GM18526 (cell line): Measurements from ENCODE around the gene RBM12.

Experiments
- POLR2A ChIP-seq: IDR thresholded peaks from 3 replicates; pipeline ENCODE4 v1.6.1; 2011; ENCODE audit not compliant: insufficient read length; ENCODE audit errors: extremely low read depth

Gene RBM12

DNA sequence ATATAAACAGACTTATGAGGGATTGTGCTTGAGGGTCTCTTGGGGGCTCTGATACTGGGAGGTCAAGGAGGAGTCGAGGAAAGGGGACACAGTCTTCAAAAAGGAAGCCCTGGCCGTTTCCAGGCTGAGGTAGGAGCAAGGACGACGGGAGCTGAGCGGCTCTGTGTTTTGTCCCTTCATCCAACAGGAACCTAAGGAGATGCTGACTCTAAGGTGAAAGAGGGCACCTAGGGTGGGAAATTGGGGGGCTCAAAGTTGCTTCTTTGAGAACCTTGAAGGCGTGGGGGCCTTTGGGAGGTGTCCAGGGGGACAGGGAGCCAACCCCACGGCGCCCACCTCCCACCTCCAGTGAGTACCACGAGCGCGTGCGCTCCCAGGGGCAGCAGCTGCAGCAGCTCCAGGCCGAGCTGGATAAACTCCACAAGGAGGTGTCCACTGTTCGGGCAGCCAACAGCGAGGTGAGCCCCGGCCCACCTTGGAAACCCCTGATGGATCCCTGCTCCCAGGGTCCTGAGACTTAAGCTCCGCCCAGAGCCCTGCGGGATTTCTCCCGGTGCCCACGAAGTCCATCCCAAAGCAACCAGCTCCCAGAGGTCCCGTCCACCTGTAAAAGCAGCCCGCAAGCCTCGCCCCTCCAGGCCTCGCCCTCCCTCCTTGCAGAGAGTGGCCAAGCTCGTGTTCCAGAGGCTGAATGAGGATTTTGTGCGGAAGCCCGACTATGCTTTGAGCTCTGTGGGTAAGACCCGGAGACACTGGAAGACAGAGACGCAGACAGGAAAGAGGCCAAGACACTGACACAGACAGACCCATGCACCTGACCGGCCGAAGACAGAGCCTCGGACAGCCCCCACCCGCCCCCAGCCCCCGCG is 46.2 kb downstream of the RBM12 start:
- TF ChIP-seq POLR2A, result no peak

DNA sequence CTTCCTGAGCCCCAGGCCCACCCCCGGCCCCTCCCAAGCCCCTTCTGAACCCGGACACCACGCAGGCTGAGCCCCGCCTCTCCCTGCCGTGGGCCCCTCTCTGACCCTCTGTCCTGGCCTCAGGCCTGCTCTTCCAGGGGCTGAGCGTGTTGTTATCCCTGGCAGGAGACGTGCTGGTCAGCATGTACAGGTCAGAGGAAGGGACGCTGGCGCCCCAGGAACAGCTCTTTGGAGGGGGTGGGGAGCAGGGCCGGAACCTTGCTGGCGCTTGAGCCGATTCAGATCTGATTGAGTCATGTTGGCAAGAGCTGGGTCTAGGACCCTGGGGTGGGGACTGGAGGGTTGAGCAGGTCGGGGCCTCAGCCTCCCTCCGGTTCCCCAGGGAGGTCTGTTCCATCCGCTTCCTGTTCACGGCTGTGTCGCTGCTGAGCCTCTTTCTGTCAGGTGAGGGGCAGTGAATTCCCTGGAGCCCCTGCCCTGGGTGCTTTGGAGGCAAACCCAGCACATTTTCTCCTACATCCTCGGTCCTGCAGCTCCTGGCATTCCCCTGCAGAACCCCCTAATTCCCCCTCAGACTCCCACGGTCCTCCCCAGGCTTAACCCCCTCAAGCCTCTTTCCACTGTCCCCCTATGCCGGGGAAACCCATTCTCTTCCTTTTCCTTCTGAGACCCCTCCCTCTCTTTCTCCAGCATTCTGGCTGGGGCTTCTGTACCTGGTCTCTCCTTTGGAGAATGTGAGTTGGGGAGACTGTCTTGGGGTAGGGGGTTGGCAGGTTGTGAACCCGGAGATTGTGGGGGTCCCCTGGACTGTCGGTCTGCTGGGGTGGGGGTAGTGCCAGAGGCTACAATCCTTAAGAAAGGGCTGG is 47.1 kb downstream of the RBM12 start:
- peak; percentile 42 for TF ChIP-seq POLR2A

GRCh38 chr20:35616465-35617396 is 48.0 kb downstream of the RBM12 start:
- peak; percentile 25 for TF ChIP-seq POLR2A

DNA sequence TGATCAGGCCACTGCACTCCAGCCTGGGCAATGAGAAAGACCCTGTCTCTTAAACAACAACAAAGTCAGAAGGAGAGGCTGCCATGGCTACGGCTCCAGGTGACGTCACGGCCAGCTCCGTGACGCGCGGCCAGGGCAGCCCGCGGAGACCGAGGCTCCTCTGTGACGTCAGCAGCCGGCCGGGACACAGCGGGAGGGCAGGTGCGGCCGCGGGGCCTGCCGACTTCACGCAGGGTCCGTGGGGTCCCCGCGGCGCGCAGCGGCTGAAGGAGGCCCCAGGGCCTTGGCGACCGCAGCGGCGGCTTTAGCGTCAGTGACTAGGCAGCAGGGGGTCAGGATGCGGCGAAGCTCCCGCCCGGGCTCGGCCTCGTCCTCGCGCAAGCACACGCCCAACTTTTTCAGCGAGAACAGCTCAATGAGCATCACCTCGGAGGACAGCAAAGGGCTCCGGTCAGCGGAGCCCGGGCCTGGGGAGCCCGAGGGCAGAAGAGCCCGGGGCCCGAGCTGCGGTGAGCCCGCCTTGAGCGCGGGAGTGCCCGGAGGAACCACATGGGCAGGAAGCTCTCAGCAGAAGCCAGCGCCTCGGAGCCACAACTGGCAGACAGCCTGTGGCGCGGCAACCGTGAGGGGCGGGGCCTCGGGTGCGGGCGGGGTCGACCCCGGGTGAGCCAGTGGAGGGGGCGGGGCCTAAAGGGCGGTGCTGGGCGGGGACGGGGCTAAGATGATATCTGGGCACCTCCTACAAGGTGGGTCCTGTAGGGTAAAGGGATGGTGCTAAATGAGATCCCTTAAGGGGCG is 48.8 kb downstream of the RBM12 start, which contains the start of gene SPAG4:
Gene SPAG4, plus strand, starts transcription at position 163 of the 798 bp plus-strand sequence. Its CDS starts 175 bp downstream, at position 338.
- peak; percentile 80 for TF ChIP-seq POLR2A

DNA sequence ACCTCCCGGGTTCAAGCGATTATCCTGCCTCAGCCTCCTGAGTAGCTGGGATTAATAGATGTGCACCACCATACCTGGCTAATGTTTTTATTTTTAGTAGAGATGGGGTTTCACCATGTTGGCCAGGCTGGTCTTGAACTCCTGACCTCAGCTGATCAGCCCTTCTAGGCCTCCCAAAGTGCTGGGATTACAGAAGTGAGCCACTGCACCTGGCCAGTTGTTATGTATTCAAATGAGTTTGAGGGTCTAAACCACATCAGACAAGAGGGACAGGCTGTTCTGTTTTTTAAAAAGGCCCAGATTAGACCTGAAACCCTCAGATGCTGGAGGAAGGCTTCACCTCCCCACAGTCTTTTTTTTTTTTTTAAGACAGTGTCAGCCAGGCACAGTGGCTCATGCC is 53.2 kb downstream of the RBM12 start:
- no peak for TF ChIP-seq POLR2A

DNA sequence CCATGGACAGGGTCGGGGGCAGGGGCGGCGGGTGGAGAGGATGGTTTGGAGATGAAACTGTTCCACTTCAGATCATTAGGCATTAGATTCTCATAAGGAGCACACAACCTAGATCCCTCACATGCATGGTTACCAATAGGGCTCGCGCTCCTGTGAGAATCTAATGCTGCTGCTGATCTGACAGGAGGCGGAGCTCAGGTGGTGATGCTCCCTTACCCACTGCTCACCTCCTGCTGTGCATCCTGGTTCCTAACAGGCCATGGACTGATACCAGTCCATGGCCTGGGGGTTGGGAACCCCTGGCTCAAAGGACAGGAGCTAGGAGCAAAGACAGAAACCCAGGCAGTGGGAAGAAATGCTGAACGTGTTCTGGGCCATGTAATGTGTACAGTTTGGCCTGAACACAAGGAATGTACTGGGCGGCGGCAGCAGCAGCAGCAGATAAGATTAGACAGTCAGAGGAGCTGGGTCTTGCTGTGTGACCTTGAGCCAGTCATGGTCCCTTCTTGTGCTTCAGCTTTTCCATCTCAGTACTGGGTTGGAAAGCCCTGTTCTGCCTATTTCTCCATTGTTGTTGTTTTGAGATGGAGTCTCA is 53.8 kb downstream of the RBM12 start:
- TF ChIP-seq POLR2A, result no peak

DNA sequence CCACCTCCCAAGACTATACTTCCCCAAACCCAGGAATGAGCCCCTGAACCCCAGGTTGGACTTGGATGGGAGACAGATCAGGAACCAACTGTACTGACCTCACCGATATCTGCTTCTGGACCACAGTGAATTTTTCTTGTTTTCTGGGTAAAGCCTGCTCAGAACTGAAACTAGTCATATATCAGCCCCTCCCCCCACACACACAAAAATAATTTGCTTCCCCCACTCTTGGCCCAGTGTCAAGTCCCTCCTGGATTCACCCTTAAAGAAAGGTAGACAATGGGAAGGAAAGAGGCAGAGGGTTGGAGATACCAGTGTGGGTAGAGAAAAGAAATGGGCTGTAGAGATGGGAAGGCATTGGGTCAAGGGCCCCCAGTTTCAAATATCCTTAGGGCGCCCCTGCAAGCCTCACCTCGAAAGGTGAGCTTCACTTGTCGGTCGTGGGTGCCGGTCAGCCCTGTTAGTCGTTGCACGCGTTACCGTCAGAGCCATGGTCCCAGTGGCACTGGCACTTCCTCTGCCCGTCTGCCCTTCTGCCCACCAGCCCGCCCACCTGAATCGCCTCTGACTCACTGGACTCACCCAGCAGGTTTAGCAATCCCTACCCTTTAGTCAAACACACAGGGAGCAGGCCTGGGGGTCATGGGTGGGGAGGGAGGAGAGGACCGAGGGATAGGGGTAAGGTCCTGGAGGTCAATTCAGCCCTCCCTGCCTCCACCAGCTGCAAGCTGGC is 57.5 kb downstream of the RBM12 start:
- TF ChIP-seq POLR2A, result no peak

GRCh38 chr20:35606127-35606526 is 58.6 kb downstream of the RBM12 start:
- no peak for TF ChIP-seq POLR2A

DNA sequence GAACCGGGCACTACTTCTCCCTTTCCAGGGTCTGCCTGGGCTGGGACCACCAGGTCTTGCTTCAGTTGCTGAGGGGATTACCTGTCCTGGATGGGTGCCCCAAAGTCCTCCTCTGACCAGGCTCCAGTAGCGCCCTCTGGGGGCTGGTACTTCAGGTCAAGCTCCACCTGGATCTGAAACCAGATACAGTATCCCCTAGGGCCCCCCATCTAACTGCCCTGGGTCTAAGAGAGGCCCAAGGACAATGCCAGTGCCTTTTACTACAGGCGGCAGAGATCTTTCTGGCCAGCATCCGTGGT is 60.3 kb downstream of the RBM12 start:
- no peak for TF ChIP-seq POLR2A

DNA sequence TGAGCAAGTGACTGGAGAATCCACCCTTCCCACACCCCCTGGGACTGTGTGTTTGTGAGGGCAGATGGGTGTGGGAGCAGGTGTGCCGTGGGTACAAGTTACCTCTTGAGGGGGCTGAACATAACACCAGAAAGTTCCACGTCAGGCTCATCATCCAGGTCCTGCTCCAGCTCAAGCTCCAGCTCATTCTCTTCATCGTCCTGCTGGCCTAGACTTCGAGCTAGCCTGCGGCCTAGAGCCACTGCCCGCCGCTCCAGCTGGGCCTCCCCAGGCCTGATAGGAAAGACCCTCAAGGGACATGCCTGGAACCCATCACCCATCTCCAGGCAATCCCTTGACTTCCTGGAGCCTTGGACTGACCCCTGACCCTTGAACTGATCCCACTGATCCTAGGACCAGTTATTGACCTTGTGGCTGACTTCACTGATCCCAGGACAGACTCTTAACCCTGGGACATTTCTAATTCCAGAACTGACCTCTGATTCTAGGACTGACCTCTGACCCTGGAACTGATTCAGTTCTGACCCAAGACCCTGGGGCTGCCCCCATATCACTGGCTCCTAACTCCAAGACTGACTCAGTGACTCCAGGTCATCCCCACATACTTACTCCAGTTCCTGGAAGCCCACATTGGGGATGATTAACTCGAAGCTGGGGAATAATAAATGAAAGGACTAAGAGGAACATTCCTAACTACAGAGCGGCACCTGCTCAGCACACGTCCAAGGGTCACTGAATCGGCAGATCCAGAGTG is 60.8 kb downstream of the RBM12 start:
- no peak for TF ChIP-seq POLR2A

DNA sequence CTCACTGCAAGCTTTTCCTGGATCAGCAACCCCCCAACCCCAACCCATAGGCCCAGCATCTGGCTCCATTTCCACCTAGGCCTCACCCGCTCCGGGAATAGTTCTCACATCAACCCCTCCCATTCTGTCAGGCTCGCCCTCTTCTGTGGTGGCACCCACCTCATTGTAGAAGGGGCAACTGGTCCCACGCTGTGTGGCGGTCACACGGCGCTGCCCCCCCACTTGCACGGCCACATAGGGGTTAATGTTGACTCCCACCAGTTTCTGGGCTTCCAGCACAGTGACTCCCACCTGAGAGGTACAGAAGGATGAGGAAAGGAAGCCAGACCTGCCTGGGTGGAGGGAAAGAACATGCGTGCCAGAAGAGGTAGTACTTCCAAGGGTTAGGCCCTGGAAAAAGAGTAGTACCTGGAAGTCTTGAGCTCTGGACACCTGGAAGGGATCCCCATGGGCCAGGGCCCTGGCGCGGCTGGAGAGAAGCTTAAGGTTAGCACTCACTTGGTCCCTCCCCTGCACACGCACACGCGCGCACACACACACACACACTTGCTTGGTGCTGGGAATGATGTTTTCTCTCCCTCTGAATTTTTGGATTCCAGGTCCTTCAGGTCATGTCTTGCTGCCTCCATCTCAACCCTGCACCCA is 61.7 kb downstream of the RBM12 start:
- TF ChIP-seq POLR2A, result no peak

DNA sequence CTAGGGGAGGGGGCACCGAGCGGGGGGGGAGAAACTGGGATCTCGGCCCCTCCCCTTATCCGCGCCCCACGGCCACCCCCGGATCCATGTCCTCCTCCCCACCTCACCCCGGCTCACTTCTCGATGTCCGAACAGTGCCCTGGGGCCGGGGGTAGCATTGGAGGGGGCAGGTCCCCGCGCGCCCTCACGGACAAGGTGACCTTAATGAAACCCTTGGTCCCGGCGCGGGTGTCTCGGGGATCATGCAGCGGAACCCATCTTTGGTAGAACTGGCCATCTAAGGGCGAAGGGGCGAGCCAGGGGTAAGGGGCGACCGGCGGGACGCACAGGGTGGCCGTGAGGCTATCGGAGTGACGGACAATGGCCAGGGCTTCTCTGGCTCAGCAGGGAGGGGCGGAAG is 62.7 kb downstream of the RBM12 start:
- no peak for TF ChIP-seq POLR2A
